RKO (cell line): ENCODE results near the gene ACAT2.
"Not testable (repeated sequence)": the region's sequence is repeated elsewhere in the genome, so short reads cannot be mapped to it uniquely, and the experiment has no call there.

Experiments used
- DNase-seq: peaks from one replicate; pipeline ENCODE4 v3.0.0-alpha.2; 2016; ENCODE audit warnings: low spot score

The ACAT2 gene

DNA sequence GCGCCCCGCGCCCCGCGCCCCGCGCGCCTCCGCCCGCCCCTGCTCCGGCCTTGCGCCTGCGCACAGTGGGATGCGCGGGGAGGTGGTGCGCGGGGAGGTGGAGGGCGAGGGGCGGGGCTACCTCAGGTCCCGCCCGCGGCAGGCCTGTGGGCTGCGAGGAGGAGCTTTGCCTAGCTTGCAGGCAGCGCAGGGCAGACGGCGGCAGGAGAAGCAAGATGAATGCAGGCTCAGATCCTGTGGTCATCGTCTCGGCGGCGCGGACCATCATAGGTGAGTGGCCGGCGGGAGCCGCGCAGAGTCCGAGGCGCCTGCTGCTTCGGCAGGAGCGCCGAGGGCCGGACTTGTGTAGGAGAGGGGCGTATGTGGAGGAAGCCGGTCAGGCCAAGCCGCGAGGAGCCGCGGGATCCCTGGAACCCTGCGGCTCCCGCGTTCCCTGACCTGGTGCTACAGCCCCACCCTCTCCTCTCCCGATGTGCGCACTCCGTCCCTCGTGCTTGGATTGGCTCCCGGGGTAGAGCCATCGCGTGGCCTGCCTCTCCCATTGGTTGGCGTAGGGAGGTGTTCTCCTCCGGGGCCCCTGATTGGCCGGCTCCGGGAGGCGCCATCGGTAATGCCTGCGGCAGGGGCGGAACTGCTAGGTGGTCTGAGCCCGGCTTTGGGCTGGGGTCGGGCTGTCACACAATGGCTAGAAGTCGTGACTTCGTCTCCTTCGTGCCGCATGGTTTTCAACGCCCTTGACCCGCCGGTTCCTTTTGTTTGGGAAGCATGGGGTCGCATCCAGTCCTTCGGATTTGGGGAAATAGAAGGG, at the start of gene ACAT2:
ACAT2 (plus strand) TSS at position 173 of the 808 bp plus-strand sequence; CDS start at position 216, 43 bp downstream.
- DNase-seq = peak; percentile 96

GRCh38 chr6:159712389-159712788, 49.5 kb upstream of the ACAT2 start:
- DNase-seq = not testable (repeated sequence)

DNA sequence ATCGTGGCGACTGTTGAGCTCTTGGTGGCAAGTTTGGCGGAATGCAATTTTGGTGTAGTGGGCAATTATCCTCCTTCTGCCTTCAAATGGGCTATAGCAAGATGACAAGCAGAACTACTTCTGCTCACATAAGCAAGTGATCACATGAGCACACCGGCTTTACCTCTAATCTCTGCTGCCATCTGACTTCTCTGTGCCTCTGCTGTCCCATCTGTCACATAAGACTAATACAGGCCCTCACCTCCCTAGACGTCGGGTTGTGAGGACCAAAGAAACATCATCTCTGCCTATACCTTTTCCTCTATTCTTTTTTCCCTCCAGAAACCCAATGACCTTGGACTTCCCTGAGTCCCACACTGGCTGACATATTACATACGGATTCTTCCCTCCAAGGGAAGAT, 47.9 kb upstream of the ACAT2 start:
- DNase-seq = no peak

DNA sequence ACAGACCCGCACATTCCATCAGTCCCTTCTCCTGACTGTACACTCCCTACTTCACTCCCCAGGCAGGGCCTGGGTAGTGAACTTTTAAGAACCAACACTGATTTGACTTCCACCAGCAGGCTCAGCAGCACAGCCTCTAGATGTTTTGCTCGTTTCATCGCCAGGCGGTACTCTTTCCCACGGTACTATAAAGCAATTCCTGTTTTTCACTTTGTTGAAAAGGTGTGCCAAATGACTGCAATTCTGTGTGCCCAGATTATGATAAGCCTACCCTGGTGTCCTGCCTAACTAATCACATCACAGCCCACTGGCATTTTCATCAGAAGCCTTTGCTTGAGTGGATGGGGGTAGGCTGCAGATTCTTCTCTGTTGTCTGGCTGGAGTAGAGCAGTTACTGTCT, 47.4 kb upstream of the ACAT2 start:
- DNase-seq = no peak

GRCh38 chr6:159715166-159715565, 46.7 kb upstream of the ACAT2 start:
- DNase-seq = no peak

- no peak for DNase-seq
Measured at GRCh38 chr6:159715605-159716004, 46.2 kb upstream of the ACAT2 start.

DNA sequence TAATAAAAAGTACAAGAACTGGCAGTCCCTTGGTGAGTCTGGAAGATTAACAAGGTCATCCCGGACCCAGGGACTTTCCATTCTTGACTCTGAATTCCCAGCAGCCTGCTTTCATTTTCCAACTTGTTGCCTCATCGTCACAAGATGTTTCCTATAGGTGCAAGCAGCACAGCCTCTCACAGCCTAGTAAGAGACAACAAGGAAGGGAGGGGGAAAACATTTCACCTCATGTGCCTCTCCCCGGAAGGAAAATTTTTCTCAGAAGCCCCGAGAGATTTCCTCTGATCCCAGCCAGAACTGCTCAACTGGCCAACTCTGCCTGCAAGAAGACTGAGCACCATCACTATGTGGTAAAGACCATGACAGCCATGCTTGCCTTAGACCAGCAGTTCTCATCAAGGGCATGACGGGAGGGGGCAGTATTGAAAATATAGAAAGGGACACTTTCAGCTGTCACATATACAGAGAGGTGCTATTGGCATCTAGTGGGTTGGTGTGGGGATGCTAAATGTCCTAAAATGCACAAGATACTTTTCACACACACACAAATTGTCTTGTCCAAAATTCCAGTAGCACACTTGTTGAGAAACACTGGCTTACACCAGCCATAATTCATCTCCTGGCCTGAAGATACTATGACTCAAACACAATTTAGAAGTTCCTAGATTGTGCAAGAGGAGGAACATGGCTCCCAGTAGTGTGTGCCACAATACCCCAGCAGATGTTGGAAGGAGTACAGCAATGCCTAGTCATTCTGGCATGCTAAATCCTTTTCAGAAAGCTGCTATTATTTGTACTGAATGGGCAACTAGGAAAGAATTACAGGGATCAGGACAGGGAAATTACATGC, 45.4 kb upstream of the ACAT2 start:
- no peak for DNase-seq

GRCh38 chr6:159718634-159719033, 43.2 kb upstream of the ACAT2 start:
- DNase-seq = no peak

- DNase-seq = no peak
Measured at GRCh38 chr6:159719287-159719686, 42.6 kb upstream of the ACAT2 start.

- peak; percentile 27 for DNase-seq
Measured at GRCh38 chr6:159720708-159721107, 41.1 kb upstream of the ACAT2 start.

GRCh38 chr6:159721981-159722380, 39.9 kb upstream of the ACAT2 start:
- DNase-seq = not testable (repeated sequence)

GRCh38 chr6:159722655-159723054, 39.2 kb upstream of the ACAT2 start:
- DNase-seq = no peak

GRCh38 chr6:159723259-159723658, 38.6 kb upstream of the ACAT2 start:
- no peak for DNase-seq

GRCh38 chr6:159724778-159725177, 37.1 kb upstream of the ACAT2 start:
- no peak for DNase-seq

- not testable (repeated sequence) for DNase-seq
Measured at GRCh38 chr6:159725208-159725607, 36.6 kb upstream of the ACAT2 start.

DNA sequence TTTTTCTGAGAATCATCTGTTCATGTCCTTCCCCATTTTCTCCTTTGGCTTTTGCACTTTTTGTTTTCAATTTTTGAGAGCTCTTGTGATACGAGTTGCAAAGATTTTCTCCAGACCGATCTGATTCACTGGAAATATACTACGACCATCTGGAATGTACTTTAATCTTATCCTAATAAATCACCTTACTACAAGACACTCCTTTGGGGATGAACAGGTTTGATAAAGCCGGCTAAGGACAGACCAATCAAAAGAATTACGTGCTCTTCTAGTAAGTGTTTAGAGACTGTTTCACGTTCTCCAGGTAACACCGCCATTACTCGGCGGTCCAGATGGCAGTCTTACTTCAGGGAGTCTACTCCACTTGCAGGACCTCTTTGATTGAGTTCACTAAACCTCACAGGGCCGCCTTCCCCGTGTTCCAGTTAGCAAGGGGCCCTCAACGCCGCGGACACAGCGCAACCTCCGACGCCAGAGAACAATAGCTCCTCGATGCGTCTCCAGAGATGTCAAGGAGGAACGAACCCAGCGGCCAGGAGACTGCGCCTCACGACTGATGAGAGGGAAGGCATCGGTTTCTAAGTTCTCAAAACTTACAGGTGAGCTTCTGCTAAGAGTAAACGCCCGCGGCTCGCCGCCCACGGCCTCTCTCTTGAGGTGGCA, 35.5 kb upstream of the ACAT2 start:
- no peak for DNase-seq

- peak; percentile 94 for DNase-seq
Measured at GRCh38 chr6:159726918-159727716, 34.7 kb upstream of the ACAT2 start, which contains the start of gene WTAP. TSS of gene WTAP (plus strand) at chr6:159727506. CDS start at chr6:159736266, 8,760 bp downstream.

- DNase-seq = peak; percentile 48
Measured at GRCh38 chr6:159727717-159728445, 34.0 kb upstream of the ACAT2 start.

DNA sequence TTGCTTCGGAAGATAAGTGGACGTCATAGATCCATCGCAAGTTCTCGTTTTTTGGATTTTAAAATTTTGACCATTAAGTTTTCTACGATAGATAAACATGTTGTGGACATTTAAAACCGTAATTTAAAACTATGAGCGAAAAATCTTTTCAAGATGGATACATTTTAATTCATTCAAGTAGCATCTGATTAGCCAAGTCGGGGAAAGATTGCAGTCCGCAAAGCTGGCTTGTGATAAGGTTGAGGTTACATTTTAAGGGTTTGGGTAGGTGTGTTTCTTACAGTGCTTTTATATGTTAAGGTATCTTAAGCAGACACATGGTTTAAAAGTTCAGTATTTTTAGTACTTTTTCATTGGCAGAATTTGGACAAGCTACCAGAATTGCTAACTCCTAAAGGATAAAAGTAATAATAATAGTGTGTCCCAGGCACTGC, 33.3 kb upstream of the ACAT2 start:
- DNase-seq = peak; percentile 21

DNA sequence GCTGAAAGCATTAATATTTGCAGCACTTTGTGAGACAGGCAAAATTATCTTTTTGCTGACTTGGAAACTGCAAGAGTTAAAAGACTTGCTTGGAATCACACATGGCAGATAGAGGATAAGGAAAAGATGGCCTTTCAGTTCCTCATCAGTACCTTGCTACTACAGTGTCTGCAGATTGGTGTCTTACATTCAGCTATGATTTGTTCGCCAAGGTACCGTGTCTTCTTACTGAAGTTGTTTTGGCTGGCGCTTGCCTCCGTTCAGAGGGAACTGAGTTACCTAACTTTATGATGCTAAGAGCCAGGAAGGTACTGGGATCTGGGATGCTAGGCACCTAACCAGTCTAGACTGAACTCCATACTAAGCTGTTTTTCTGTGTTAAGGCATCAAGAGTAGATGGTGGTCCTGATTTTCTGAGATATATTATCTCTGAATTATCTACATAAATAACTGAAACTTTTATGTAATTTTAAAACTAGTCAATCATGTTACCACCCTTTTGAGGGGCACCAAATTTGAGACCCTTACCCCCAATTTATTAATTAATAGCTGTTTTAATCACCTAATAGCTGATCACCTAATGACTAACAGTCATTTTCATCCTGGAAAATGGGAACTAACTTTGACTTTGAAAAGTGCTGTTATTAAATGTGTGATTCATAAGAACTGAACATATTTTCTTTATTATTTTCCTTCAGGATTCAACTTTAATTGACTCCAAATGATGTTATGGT, 32.1 kb upstream of the ACAT2 start:
- DNase-seq = peak; percentile 41
